ENCODE measurements around the gene NUP35. TPM values are rescaled to one million over a fixed set of nuclear protein-coding genes. Genes with fewer than 3 reads are reported as not detected.

The NUP35 gene
- total and polyA plus RNA-seq, 2 of the 8 experiments (the other 6 are each of a cell fraction or from before 2014, with no cell fraction given): 30.7 to 48.7 TPM

- no peak overlapping the region for H2BK5ac ChIP-seq (ENCODE audit: low read depth, low read length)
- DNase-seq (ENCODE audit: low read depth in 1 of 2, low spot score in 2 of 2) (no peak), FAIRE-seq (no peak)
- H2BK20ac ChIP-seq (ENCODE audit: low read length): no peak overlapping the region
- no peak overlapping the region for H3K4me3 ChIP-seq (ENCODE audit: extremely low read depth in 1 of 4, insufficient read depth in 2 of 4, low read depth in 3 of 4, low read length in 4 of 4)
- H3K23ac ChIP-seq (ENCODE audit: insufficient read length): no peak overlapping the region
- H4K91ac ChIP-seq (replicated peaks; ENCODE audit: insufficient read length, low read length): no peak overlapping the region
- H3K9ac ChIP-seq (replicated peaks in 1 of 4; ENCODE audit: extremely low read depth in 1 of 4, low read depth in 3 of 4, low read length in 3 of 4): no peak overlapping the region
- no peak overlapping the region for H2BK120ac ChIP-seq (replicated peaks; ENCODE audit: low read depth, low read length)
- H3K27me3 ChIP-seq (replicated peaks in 1 of 4; ENCODE audit: control insufficient read depth in 3 of 4, extremely low read depth in 1 of 4, insufficient read depth in 3 of 4, low read length in 3 of 4): no peaks in the 10 kb centered on the region
- no peak overlapping the region for H2AFZ ChIP-seq (ENCODE audit: low read length)
- H4K20me1 ChIP-seq (replicated peaks in 1 of 2; ENCODE audit: control insufficient read depth in 1 of 2, insufficient read depth in 2 of 2, low read length in 2 of 2): peaks cover 0 to 5% of the 10 kb centered on the region in 2 experiments
- no peak for TF ChIP-seq POLR2A (IDR thresholded peaks at IDR 0.05; ENCODE audit: control extremely low read depth in 1 of 2, low read depth in 2 of 2, low read length in 2 of 2)
- no peak for TF ChIP-seq SIRT6 (IDR thresholded peaks at IDR 0.05; ENCODE audit: low read length)
- no peak for TF ChIP-seq SIX5 (IDR thresholded peaks at IDR 0.05; ENCODE audit: low read depth, low read length)
- TF ChIP-seq SP1 (IDR thresholded peaks at IDR 0.05; ENCODE audit: low read depth, low read length): no peak
- no peak for TF ChIP-seq KDM5A (IDR thresholded peaks at IDR 0.05; ENCODE audit: low read length)
- TF ChIP-seq CBX5 (IDR thresholded peaks at IDR 0.05; ENCODE audit: low read depth, low read length): no peak
- no peak for TF ChIP-seq RAD21 (IDR thresholded peaks at IDR 0.05 in 1 of 2, conservative IDR thresholded peaks at IDR 0.05 in 1 of 2; ENCODE audit: low read depth in 2 of 2, low read length in 2 of 2)
- no peak for TF ChIP-seq YY1 (IDR thresholded peaks at IDR 0.05; ENCODE audit: low read depth, low read length)
- TF ChIP-seq ASH2L (IDR thresholded peaks at IDR 0.05; ENCODE audit: low read length): no peak
- TF ChIP-seq FOSL1 (IDR thresholded peaks at IDR 0.05; ENCODE audit: insufficient read depth, low read depth, low read length): no peak
- no peak for TF ChIP-seq BCL11A (IDR thresholded peaks at IDR 0.05; ENCODE audit: low read depth in 2 of 2, low read length in 2 of 2)
- TF ChIP-seq TBP (IDR thresholded peaks at IDR 0.05; ENCODE audit: low read depth, low read length): no peak
- H2BK15ac ChIP-seq (ENCODE audit: low read length): no peak overlapping the region
- H3K4me1 ChIP-seq (replicated peaks in 1 of 4; ENCODE audit: control insufficient read depth in 3 of 4, insufficient read depth in 4 of 4, low read length in 3 of 4): peaks cover 0 to 4% (median 0%) of the 10 kb centered on the region in 4 experiments; a peak in 3 of 7 replicates
- H3K79me2 ChIP-seq (ENCODE audit: control insufficient read depth in 1 of 2, insufficient read depth in 2 of 2, low read length in 2 of 2): peaks cover 0 to 38% of the 10 kb centered on the region in 2 experiments; a peak in 2 of 4 replicates
- no peaks in the 10 kb centered on the region for H3K23me2 ChIP-seq (ENCODE audit: low read depth, low read length)
- no peak overlapping the region for H3K27ac ChIP-seq (ENCODE audit: low read depth, low read length)
- H2AK5ac ChIP-seq (ENCODE audit: low read depth, low read length): no peak overlapping the region
- H3K36me3 ChIP-seq (ENCODE audit: control insufficient read depth in 2 of 4, insufficient read depth in 4 of 4, low read length in 3 of 4): peaks cover 0 to 37% (median 25%) of the 10 kb centered on the region in 4 experiments; a peak in 7 of 8 replicates
- no peak overlapping the region for H3K56ac ChIP-seq (replicated peaks; ENCODE audit: insufficient read length, low read depth, low read length)
- H3K4me2 ChIP-seq (ENCODE audit: insufficient read depth in 1 of 2, low read depth in 2 of 2, low read length in 2 of 2): no peak overlapping the region
- CTCF ChIA-PET (ENCODE audit: partially characterized antibody): interaction anchor here (0.7 kb wide), 1 partner anchor 14 kb away, joined by 3 read pairs; no protein-coding TSS in a partner anchor
- POLR2A ChIA-PET (ENCODE audit: partially characterized antibody): no interaction called here
- H3K79me1 ChIP-seq (ENCODE audit: low read depth, low read length): peaks cover 3% of the 10 kb centered on the region; the same call in 1 of the 2 replicates
- no peak overlapping the region for H2BK12ac ChIP-seq (ENCODE audit: low read depth, low read length)
- WGBS, 2 experiments (ENCODE audit: extremely low coverage in 1 of 2, insufficient coverage in 1 of 2, insufficient read length in 1 of 2, insufficient replicate concordance in 2 of 2, low coverage in 1 of 2, low lambda C conversion rate in 2 of 2, missing lambda C conversion rate in 1 of 2): 92% methylated on average over 1 of the region's 1 CpG; no CpG with 5 or more reads in 1 of the 2 experiments
- H4K8ac ChIP-seq (ENCODE audit: extremely low read depth, insufficient read depth, low read length): no peak overlapping the region
- H4K5ac ChIP-seq (ENCODE audit: insufficient read length, low read depth, low read length): no peak overlapping the region
- H3K9me3 ChIP-seq (ENCODE audit: insufficient read depth in 2 of 2, low read depth in 1 of 2, low read length in 1 of 2): peaks cover 0 to 11% of the 10 kb centered on the region in 2 experiments; a peak in 1 of 4 replicates
- no peak overlapping the region for H3K14ac ChIP-seq (ENCODE audit: insufficient read length)
- H3K4ac ChIP-seq (replicated peaks; ENCODE audit: insufficient read length, low read depth, low read length): no peak overlapping the region
- H3K18ac ChIP-seq (ENCODE audit: extremely low read depth, low read length): no peak overlapping the region
These were observed 62.5 kb downstream of the NUP35 start for GRCh38 chr2:183186766-183187165.

Measured in H1 (cell line).